ENCODE measurements around the gene ADCY7. TPM values are rescaled to one million over a fixed set of nuclear protein-coding genes. Genes with fewer than 3 reads are reported as not detected.
"Not testable (repeated sequence)": the region's sequence is repeated elsewhere in the genome, so short reads cannot be mapped to it uniquely, and the experiment has no call there.

The ADCY7 gene
- 10 to 100 TPM in 2 of 12 donors, 1 to 10 TPM in 9, not detected in 1; 4.8 to 17.4 (median 7.0) TPM for polyA plus RNA-seq (ENCODE audit: insufficient read length in 12 of 12)
- long read RNA-seq, donor 1, partial matches to known transcripts, result 238 of 291 reads
- long read RNA-seq, donor 1, other reads (novel, unspliced or antisense), result 52 of 291 reads
- long read RNA-seq, donor 2, result 0 reads
- long read RNA-seq, donor 3, result 0 reads
- long read RNA-seq, donor 4, result 0 reads
- long read RNA-seq, donor 5, partial matches to known transcripts, result 311 of 317 reads
- long read RNA-seq, donor 5, other reads (novel, unspliced or antisense), result 6 of 317 reads
- long read RNA-seq, donor 6, result 0 reads
- long read RNA-seq, donor 7, result 0 reads
- long read RNA-seq, donor 8, result 0 reads
- long read RNA-seq, donor 9, result 0 reads
- long read RNA-seq, donor 10, result 0 reads
- long read RNA-seq, donor 11, result 0 reads

DNA sequence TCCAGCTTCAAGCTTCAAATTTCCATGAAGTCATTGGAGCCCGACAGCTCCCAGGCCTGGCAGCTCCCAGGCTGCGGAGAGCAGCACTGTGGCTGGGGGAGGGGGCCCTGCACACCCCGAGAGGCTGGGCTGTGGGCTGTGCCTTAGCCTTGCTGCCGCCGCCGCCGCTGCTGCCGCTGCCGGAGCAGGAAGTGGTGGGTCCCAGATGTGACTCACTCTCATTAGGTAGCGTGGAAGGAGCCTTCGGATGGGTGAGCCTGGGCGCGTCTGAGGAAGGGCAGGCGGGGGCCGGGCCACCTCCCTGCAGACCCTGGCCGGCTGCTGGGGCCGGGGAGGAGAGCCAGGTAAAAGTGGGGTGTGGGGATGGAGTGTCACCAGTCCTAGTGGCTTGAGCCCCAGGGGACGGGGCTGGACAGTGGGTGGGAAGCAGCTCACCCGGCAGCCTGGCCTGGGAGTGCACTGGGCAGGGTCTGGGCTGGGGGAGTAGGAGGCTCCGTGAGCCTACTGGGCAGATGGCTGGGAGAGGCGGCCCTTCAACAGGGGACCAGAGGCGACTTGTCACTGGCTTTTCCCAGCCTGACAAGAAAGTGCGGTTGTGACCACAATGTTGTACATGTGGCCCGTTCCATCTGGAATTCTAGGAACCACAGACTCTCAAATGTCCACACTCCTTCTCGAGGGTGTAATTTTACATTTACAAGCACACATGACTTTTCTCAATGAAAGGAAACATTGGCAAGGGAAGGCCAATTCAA is at the start of gene ADCY7:
ADCY7 (plus strand) TSS at position 215 of the 755 bp plus-strand sequence. CDS start 21,629 bp downstream, outside the sequence.
- peak; percentile 31 for DNase-seq

DNA sequence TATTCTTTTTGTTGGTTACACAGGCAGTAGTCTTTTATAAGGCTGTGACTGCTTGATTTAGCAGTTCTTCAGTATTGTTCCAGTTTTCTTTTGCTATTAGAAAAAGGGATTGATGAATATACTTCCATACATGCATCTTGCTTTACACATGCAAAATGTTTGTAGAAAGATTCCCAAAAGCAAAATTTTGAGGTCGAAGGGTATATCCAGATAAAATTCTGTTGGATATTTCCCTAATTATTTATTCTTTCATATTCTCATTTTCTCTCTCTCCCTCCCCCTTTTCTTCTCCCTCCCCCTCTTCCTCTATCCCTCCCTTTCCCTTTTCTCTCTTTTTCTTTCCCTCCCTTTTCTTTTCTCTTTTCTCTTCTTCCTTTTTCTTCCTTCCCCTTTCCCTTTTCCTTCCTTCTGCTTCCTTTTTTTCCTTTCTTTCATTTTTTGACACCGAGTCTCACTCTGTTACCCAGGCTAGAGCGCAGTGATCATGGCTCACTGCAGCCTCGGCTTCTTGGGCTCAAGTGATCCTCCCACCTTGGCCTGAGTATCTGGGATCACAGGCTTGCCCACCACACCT is 46.9 kb upstream of the ADCY7 start:
- DNase-seq, result no peak

DNA sequence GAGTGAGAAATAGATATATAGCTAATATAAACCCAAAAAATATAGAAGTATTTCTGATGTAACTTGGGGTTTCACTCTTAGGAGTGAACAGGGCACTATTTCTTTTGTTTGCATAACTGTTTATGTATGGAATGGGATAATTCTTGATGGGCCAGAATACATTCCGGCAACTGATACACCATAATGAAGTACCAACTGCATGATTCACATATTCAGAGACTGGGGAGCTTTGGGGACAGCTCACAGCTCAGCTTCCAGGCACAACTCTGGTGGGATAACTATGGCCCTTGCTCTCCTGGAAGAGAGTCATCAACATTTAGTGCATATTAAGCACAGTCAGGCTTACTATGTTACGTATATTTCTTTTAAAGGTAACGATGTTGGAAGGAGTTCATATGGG is 42.1 kb upstream of the ADCY7 start:
- DNase-seq, result no peak

DNA sequence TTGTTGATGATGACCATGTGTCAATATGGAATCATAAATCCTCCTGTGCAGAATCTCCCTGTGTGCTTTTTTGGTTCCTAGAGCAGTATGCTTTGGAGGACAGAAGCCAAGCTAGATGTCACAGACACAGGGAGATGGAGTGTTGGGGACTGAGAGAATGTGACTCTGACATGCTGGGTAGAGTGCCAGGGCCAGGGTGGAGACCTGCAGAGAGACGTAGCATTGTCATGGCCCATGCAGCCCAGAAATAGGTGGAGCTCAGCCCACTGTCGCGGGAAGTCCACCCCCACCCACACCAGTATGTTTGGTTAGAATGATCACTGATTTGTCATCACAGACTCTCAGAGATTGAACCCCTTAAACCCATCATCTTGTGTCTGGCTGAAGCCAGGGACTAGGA is 39.2 kb upstream of the ADCY7 start:
- DNase-seq, result no peak

DNA sequence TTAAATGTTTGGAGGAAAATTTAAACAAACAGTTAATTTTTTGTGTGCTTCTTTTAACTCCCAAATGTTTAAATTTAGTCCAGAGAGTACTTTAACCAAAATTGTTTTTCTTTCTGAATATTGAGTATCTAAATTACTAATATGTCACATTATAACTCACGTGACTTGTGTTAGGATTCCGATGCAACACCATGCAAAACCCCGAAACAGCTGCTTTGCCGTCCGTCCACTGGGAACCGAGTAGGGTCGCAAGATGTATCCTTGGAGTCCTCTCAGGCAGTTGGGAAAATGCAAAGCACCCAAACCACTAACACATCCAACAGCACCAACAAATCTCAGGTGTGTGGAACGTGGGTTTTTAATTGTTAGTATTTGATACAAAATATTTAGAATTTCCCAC is 38.7 kb upstream of the ADCY7 start:
- no peak for DNase-seq

DNA sequence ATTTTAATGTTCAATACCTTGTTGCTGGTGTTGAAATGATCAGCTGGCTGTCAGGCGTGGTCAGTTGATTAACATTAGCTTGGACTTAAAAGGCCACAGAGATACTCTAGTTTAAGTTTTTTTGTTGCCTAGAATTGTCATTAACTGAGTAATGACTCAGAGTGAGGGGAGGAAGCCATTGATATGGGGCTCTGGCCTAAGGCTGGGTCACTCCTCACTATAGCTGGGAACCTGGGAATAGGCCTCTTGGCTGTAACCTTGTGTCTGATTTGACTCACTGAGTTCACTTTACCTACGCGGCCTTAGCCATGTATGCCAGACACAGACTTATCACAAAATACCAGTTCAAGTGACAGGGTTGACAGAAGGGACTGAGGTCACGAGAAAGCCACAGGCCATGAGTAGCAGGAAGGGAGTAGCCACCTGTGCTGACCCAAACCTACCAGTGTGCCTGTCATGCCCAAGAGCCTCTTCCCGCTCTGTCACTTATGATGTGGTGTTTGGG is 37.9 kb upstream of the ADCY7 start:
- no peak for DNase-seq

DNA sequence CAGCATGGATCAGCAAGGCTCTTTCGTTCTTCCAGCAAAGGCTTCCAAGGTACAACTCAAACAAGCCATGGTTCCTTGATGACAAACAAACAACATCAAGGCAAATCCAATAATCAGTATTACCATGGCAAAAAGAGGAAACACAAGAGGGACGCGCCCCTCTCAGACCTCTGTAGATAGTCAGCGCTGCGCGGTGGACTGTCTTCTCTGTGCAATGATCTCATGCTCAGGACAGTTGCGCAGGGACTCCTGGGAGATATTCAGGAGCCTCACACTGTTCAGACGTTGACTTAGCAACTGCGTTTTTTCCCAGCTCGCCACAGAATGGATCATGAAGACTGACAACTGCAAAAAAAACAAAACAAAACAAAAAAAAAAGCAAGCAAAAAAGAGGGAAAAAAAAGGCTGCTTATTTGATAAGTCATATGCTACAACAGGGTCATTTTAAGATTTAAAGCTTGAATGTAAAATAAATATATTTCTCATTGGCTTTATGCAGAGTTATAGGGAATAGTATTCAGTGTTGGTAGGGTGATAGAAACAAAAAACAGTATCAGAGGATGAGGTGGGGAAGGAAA is 37.1 kb upstream of the ADCY7 start:
- DNase-seq, result no peak

DNA sequence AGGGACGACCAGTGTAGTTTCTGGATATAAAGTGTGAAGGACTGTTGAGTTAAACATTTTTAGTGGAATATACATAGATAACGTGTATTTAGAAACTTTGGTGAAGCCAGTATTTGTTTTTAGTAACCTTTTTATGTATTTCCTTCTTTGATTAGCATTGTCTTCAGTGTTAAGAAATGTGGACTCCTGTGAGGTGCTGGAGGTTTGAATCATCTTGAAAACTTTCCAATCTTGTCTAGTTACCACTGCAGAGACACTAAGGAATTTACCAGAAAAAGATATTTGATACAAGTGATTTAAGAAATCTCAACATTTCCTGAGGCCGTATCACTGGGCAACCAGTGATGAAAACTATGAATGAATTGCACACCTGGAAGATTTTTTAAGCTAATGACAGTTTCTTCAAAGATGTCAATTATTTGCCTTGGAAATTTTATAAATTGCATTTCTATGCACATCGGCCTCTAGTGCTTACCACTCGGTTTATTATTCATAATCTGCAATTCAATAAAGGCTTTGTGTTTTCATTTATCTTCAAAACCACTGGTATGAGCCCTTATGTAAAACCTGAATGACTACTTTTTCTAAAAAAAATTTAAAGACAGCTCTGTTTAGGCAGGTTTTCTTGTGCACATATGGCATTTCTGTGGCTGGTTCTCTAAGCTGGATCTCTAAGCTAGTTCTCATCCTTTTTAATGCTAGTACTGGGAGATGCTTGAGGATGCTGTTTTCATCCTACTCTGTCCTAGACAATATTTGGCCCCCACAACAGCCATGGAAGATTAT is 31.4 kb upstream of the ADCY7 start:
- no peak for DNase-seq

DNA sequence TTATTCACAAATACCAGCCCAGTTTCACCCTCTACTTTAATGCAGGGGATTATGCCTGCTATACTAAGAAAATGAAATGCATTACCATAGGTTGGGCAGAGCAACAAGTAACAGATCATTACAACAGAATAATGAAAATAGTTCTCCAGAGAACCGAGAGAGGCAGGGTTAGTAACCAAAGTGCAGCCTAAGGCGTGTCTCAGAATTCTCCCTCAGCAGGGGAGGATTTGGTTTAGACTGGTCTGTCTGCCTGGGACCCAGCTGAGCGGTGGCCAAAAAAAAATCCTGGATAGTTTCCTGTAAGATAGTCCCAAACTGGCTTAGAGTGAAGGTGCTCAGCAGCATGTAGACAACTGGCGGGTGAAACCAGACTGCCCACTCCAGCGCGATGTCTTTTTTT is 30.8 kb upstream of the ADCY7 start:
- no peak for DNase-seq

DNA sequence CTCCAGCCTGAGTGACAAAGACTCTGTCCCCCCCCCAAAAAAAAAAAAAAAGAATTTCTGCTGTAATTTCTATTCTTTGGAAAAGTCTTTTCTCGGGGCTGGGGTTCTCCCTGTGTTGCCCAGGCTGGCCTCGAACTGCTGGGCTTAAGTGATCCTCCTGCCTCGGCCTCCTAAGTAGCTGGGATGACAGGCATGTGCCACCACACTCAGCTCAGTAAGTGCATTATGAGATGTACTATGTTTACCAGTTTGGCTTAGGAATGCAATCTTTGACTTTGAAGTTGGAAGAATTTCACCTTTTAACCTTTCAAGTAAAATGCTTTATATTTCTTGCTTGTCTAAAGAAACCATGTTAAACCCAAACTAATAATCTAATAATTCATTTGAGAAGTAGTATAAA is 28.0 kb upstream of the ADCY7 start:
- no peak for DNase-seq

DNA sequence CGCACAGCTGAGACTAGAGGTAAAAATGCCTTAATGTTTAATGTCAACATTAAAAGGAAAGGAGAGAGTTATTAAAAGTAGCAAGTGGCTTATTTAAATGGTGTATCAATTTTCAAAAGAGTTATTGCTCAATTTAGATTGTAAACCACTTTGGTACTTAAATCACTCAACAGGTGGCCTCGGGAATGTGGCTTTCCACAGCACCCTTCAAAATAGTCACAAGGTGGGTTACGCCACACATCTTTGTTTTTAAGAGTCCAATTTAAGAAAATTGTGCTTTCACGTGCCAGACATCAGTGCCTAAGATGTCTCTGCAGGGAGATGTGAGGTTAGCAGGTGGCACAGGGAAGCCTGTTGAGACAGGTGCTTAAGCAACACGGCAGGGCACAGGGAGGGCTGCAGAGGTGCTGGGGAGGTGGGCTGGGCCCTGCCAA is 27.5 kb upstream of the ADCY7 start:
- no peak for DNase-seq

DNA sequence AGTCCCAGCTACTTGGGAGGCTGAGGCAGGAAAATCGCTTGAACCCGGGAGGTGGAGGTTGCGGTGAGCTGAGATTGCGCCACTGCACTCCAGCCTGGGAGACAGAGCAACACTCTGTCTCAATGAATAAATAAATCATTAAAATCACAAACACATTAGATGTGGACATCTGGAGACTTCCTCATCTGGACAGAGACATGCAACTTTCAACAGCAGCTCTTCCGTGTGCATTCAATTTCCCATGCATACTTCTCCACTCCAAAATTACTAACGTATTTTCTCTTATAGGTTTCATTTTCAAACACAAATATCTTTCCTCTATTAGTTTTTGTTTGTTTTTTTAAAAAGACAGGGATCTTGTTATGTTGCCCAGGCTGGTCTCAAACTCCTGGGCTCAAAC is 23.3 kb upstream of the ADCY7 start:
- DNase-seq, result not testable (repeated sequence)

DNA sequence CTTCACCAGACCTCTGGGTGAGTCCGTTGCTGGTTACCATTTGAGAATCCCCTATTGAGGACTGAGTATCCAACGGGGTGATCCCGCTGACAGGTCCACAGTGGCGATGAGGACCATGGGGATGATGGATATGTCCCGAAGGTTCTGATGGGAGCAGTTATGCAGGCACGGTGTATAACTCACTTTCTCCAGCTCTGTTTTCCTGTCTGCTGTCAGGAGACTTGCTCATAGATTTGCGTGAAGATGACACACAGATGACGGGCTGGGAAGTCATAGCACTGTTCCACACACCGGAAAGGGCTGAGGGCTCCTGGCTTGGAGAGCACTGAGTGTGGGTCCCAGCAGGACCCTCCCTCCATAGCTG is 22.2 kb upstream of the ADCY7 start:
- DNase-seq, result no peak

DNA sequence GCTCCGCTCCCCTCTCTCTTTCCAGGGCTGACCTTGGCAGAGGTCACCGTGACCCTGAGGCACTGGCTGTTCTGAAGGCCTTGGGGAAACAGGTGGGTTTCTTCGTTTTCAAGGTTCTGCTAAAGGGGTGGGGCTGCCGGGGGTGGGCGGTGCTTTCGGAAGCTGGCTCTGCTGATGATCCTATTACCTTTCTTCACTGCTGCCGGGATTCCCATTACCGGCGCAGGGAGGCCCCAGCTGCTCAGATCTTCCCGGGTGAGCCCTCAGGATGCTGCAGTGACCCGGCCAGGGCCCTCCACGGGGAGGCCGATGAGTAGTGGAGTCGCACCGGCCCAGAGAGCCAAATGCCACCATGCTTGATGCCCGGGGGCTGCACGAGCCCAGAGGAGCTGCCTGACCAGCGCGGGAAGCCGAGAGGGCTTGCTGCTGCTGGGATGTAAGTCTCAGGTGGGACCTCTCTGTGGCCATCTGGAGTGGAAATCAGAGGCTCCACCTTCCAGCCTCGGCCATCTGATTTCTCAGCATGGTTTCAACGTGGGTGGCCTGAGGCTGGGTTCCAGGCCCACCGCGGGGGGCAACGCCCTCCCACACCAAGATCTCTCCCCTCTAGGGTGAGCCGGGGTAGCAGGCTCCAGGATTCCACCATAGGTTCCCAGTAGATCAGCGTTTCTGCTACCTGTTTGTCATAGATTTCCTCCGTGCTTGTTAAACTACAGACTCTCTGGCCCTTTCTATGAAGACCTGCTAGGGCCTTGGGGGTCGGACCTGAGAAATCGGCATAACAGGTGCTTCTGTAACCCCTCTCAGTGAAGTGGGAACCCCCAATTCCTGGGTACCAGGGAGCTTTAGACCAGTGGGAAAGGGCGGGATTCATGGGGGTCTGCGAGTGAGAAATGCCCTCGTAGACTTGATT is 21.6 kb upstream of the ADCY7 start:
- DNase-seq, result no peak

DNA sequence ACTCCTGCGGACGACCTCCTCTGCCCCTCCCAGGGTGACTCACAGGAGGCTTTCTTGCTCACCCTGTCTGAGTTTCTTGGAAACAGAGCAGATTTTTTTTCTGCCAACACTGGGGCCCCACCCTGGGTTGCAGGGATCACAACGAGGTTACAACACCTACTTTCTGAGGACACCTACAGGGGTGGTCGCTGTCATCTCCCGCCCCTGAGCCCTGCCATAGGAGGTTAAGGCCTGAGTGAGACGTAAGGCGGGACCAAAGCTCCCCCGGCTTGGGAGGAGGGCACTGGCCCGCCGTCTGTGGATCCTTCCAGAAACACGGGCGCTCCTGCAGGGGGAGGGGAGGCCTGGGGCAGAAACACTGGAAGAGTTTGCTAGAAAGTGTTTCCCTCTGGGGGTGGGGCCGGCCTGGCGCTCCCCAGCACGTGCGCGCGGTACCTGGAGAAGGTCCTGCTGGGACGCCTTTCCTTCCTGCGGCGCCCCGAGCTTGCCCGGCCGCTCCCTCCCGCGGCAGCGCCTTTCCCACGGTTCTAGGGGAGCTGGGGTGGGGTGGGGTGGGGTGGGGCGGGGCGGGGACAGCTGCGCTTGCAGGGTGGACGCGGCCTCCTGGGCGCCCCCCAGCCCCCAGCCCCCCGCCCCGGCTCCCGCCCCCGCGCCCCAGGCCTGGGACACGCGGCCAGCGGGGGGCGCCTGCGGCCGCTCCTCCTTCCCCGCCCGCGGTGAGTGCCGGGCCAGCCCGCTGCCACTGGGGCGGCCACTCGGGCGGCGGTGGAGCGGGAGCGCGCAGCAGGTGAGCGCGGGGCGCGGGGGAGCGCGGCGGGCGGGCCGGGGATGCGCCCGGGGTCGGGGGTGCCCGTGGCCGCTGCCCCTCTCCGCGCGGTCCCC is 20.7 kb upstream of the ADCY7 start:
- DNase-seq, result no peak

DNA sequence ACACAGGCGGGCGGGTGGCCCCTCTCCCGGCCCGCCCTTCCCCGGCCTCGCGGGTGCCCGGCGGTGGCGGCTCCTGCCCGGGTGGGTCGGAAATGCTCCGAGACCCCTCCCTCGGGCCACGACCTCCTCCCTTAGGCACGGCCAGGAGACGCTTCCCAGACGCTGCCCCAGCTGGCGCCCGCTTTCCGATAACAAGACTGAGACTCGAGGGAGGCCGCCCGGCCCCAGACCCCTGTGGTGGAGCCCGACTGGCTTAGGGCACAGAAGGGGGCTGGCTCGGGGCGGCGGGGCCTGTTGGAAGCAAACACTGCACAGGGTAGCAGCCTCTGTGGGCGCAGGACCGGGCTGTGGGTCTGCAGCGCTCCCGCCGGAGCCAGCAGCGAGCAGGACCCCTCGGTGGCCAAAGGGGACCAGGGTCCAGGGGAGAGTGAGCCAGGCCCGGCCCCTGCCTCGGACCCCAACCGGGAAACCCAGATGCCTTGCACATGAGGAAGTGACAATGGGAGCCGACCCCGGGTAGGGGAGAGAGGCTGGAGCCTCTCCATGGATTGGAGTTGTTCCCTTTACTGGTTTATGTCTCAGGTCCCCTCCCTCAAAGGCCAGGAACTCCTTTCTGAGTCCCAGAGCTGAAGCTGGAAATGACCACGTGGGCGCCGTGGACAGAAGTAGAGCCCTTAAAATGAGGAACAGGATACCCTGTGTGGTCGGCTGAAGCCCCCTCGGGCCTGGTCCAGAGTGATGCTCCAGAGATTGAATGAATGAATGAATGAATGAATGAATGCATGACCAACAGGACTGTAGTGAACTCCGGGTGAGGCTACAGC is 19.8 kb upstream of the ADCY7 start:
- no peak for DNase-seq

DNA sequence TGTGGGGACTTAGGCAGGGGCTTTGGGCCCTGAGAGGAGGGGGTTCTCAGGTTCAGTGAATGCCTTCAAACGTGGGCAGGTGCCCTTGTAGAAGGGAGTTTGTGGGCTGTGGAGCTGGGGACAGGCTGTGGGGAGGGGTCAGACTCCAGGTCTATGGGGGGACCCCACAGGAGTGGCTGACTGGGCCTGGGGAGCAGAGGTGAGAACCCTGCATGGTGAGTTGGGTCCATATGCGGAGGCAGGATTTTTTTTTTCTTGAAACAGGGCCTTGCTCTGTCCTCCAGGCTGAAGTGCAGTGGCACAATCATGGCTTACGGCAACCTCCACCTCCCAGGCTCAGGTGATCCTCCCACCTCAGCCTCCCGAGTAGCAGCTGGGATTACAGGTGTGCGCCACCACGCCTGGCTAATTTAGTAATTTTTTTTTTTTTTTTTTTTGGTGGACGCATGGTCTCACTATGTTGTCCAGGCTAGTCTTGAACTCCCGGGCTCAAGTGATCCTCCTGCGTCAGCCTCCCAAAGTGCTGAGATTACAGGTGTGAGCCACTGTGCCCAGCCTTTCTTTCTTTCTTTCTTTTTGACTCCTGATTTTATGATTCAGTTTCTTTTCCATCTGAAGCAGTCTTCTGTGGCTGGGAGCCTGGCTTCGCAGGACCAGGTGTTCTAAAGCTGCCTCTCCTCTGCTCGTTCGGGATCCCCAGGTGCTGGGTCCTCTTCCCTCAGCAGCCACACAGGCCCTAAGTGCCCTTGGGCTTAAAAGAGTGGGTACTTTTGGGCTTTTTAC is 19.0 kb upstream of the ADCY7 start:
- no peak for DNase-seq

Measured in muscle of arm (tissue), 14 donors.